ENCODE data around the gene PTGDR.

GRCh38 chr14:52233693-52234092, 33.8 kb upstream of the PTGDR start:
- TF ChIP-seq, protein P1, sequence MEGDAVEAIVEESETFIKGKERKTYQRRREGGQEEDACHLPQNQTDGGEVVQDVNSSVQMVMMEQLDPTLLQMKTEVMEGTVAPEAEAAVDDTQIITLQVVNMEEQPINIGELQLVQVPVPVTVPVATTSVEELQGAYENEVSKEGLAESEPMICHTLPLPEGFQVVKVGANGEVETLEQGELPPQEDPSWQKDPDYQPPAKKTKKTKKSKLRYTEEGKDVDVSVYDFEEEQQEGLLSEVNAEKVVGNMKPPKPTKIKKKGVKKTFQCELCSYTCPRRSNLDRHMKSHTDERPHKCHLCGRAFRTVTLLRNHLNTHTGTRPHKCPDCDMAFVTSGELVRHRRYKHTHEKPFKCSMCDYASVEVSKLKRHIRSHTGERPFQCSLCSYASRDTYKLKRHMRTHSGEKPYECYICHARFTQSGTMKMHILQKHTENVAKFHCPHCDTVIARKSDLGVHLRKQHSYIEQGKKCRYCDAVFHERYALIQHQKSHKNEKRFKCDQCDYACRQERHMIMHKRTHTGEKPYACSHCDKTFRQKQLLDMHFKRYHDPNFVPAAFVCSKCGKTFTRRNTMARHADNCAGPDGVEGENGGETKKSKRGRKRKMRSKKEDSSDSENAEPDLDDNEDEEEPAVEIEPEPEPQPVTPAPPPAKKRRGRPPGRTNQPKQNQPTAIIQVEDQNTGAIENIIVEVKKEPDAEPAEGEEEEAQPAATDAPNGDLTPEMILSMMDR (conservative IDR thresholded peaks at IDR 0.05; ENCODE audit: low read depth in 2 of 2), result no peak
- TF ChIP-seq EZH2phosphoT487 (IDR thresholded peaks at IDR 0.05; ENCODE audit: unreplicated experiment) (no peak), ETS1 (IDR thresholded peaks at IDR 0.05) (no peak), REST (IDR thresholded peaks at IDR 0.05; ENCODE audit: unreplicated experiment) (no peak), EZH2 (IDR thresholded peaks at IDR 0.05; ENCODE audit: low read depth, unreplicated experiment) (no peak), CREB1 (CRISPR knock-in tag; IDR thresholded peaks at IDR 0.05; ENCODE audit: low read depth) (no peak), ZNF114 (CRISPR knock-in tag; IDR thresholded peaks at IDR 0.05) (no peak), JUNB (IDR thresholded peaks at IDR 0.05; ENCODE audit: unreplicated experiment) (no peak), POLR2AphosphoS5 (IDR thresholded peaks at IDR 0.05; ENCODE audit: low read depth) (no peak), ZNF331 (CRISPR knock-in tag; IDR thresholded peaks at IDR 0.05; ENCODE audit: low read depth) (no peak), NANOG (IDR thresholded peaks at IDR 0.05; ENCODE audit: borderline replicate concordance) (no peak), STAT1 (IDR thresholded peaks at IDR 0.05; ENCODE audit: unreplicated experiment) (no peak)

Measured in GM23338 (cell line).